DOHH2 (cell line): ENCODE results near the gene XYLT2.

Experiments
- H3F3A ChIP-seq: fragments of 200-600 bp; sonication (generic), shearing (Covaris generic); 2 replicates; pipeline ENCODE4 v1.6.0; 2016; ENCODE audit warnings: antibody characterized with exemption, mild to moderate bottlenecking; ENCODE audit not compliant: control insufficient read depth, insufficient read depth
- H3K27ac ChIP-seq: fragments of 200-600 bp; sonication (generic); 2 replicates; pipeline ENCODE4 v1.5.1; 2014; ENCODE audit warnings: low read depth, mild to moderate bottlenecking, low read length, moderate library complexity
- H3K27me3 ChIP-seq: fragments of 200-600 bp; sonication (generic); 2 replicates; pipeline ENCODE4 v1.6.1; 2014; ENCODE audit warnings: mild to moderate bottlenecking, low read length, mixed read lengths; ENCODE audit not compliant: control insufficient read depth
- H3K36me3 ChIP-seq: fragments of 200-600 bp; sonication (generic); 2 replicates; pipeline ENCODE4 v1.6.1; 2014; ENCODE audit warnings: mild to moderate bottlenecking, low read length, moderate library complexity, mixed read lengths; ENCODE audit not compliant: control insufficient read depth
- H3K4me1 ChIP-seq: fragments of 200-600 bp; sonication (generic); 2 replicates; pipeline ENCODE4 v1.6.1; 2014; ENCODE audit warnings: mild to moderate bottlenecking, low read length, mixed read lengths; ENCODE audit not compliant: control insufficient read depth
- H3K4me2 ChIP-seq: fragments of 200-600 bp; sonication (generic); 2 replicates; pipeline ENCODE4 v1.6.0; 2014; ENCODE audit warnings: mild to moderate bottlenecking, low read length, moderate library complexity
- H3K4me3 ChIP-seq: fragments of 200-600 bp; sonication (generic); 2 replicates; pipeline ENCODE4 v1.5.1; 2014; ENCODE audit warnings: mild to moderate bottlenecking, low read length, mixed read lengths
- H3K79me2 ChIP-seq: fragments of 200-600 bp; sonication (generic); 2 replicates; pipeline ENCODE4 v1.6.1; 2014; ENCODE audit warnings: mild to moderate bottlenecking, low read length, mixed read lengths; ENCODE audit not compliant: control insufficient read depth
- H3K9me2 ChIP-seq: fragments of 200-600 bp; sonication (generic); replicated peaks from 2 replicates; pipeline ENCODE4 v1.6.1; 2014; ENCODE audit warnings: mild to moderate bottlenecking, low read length, mixed read lengths; ENCODE audit not compliant: control insufficient read depth
- H3K9me3 ChIP-seq: fragments of 200-600 bp; sonication (generic); 2 replicates; pipeline ENCODE4 v1.6.1; 2014; ENCODE audit warnings: antibody characterized with exemption, low read length, mixed read lengths; ENCODE audit not compliant: control insufficient read depth, insufficient read depth
- H4K20me1 ChIP-seq: fragments of 200-600 bp; sonication (generic); 2 replicates; pipeline ENCODE4 v1.6.0; 2014; ENCODE audit warnings: low read depth, mild to moderate bottlenecking, antibody characterized with exemption, low read length, moderate library complexity; ENCODE audit not compliant: control insufficient read depth, insufficient read depth
- CTCF ChIP-seq: fragments of 200-600 bp; sonication (generic); IDR thresholded peaks from one replicate; pipeline ENCODE4 v1.5.1; 2014; ENCODE audit warnings: antibody characterized with exemption, mild to moderate bottlenecking, low read depth, low read length; ENCODE audit not compliant: poor library complexity, severe bottlenecking
- EZH2phosphoT487 ChIP-seq: fragments of 200-600 bp; sonication (generic); IDR thresholded peaks from 2 replicates; pipeline ENCODE4 v1.6.1; 2017; ENCODE audit warnings: borderline replicate concordance, mild to moderate bottlenecking, antibody characterized with exemption, low read length, moderate library complexity, mixed read lengths

Gene XYLT2

GRCh38 chr17:50353600-50354195 is 7.8 kb downstream of the XYLT2 start:
- TF ChIP-seq CTCF: no peak
- no peak for TF ChIP-seq EZH2phosphoT487
- Histone ChIP-seq H3K27me3 (no peaks in the 10 kb centered on the region), H3K27ac (no peak overlapping the region), H4K20me1 (no peaks in the 10 kb centered on the region), H3K36me3 (peaks cover 48% of the 10 kb centered on the region), H3K4me1 (no peaks in the 10 kb centered on the region), H3K4me3 (no peak overlapping the region), H3K9me2 (no peaks in the 10 kb centered on the region), H3F3A (no peaks in the 10 kb centered on the region), H3K9me3 (no peaks in the 10 kb centered on the region), H3K4me2 (no peak overlapping the region), H3K79me2 (peaks cover 9% of the 10 kb centered on the region)

DNA sequence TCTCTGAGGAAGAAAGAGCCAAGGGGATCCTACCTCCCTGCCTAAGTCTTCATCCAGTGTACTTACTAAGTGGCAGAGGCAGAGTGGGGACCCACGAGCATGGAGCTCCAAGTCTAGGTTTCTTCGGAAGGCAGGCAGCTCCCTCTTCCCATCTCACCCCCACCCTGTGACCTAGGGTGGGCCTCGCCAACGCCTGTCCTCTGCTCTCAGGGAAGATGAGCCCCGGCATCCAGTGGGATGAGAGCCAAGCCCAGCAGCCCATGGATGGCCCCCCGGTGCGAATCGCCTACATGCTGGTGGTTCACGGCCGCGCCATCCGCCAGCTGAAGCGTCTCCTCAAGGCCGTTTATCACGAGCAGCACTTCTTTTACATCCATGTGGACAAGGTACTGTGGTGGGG is 8.3 kb downstream of the XYLT2 start:
- H3K79me2 ChIP-seq: peaks cover 5% of the 10 kb centered on the region
- no peak overlapping the region for H3K4me2 ChIP-seq
- peaks cover 53% of the 10 kb centered on the region for H3K36me3 ChIP-seq
- H3F3A ChIP-seq: no peaks in the 10 kb centered on the region
- no peaks in the 10 kb centered on the region for H3K27me3 ChIP-seq
- no peaks in the 10 kb centered on the region for H4K20me1 ChIP-seq
- H3K9me3 ChIP-seq: no peaks in the 10 kb centered on the region
- no peak for TF ChIP-seq CTCF
- TF ChIP-seq EZH2phosphoT487: no peak
- H3K4me1 ChIP-seq: no peaks in the 10 kb centered on the region
- no peak overlapping the region for H3K27ac ChIP-seq
- H3K9me2 ChIP-seq: no peaks in the 10 kb centered on the region
- H3K4me3 ChIP-seq: no peak overlapping the region

GRCh38 chr17:50354776-50355175 is 8.8 kb downstream of the XYLT2 start:
- Histone ChIP-seq H3K9me2 (no peaks in the 10 kb centered on the region), H3K27ac (no peak overlapping the region), H3K4me2 (no peak overlapping the region), H3K27me3 (no peaks in the 10 kb centered on the region), H3K4me3 (no peak overlapping the region), H3K4me1 (no peaks in the 10 kb centered on the region), H3K36me3 (peaks cover 58% of the 10 kb centered on the region), H3K9me3 (no peaks in the 10 kb centered on the region), H4K20me1 (no peaks in the 10 kb centered on the region), H3F3A (no peaks in the 10 kb centered on the region), H3K79me2 (peaks cover 5% of the 10 kb centered on the region; the same call in 1 of the 2 replicates)
- no peak for TF ChIP-seq EZH2phosphoT487
- TF ChIP-seq CTCF: no peak

- H3K4me1 ChIP-seq: no peaks in the 10 kb centered on the region
- H3K9me3 ChIP-seq: no peaks in the 10 kb centered on the region
- H3K27ac ChIP-seq: no peak overlapping the region
- no peaks in the 10 kb centered on the region for H3K9me2 ChIP-seq
- peaks cover 5% of the 10 kb centered on the region; the same call in 1 of the 2 replicates for H3K79me2 ChIP-seq
- peaks cover 58% of the 10 kb centered on the region for H3K36me3 ChIP-seq
- H3F3A ChIP-seq: no peaks in the 10 kb centered on the region
- no peaks in the 10 kb centered on the region for H3K27me3 ChIP-seq
- no peaks in the 10 kb centered on the region for H4K20me1 ChIP-seq
- no peak overlapping the region for H3K4me3 ChIP-seq
- no peak for TF ChIP-seq EZH2phosphoT487
- no peak for TF ChIP-seq CTCF
- H3K4me2 ChIP-seq: no peak overlapping the region
Measured at GRCh38 chr17:50355336-50355700, 9.4 kb downstream of the XYLT2 start.
